Measurements from ENCODE around the gene ABAT. TPM values are rescaled to one million over a fixed set of nuclear protein-coding genes. Genes with fewer than 3 reads are reported as not detected.
"Not testable (repeated sequence)": the region's sequence is repeated elsewhere in the genome, so short reads cannot be mapped to it uniquely, and the experiment has no call there.

The ABAT gene
- total RNA-seq, 2 donors from 2014 or later, result 27.0 to 40.2 TPM

GRCh38 chr16:8798535-8799157, 124.2 kb downstream of the ABAT start:
- Histone ChIP-seq H3K27ac (peak overlapping the region; percentile 15 to 93 (median 88)), H3K27me3 (no peaks in the 10 kb centered on the region), H3K4me1 (peaks cover 54% of the 10 kb centered on the region), H3K9me3 (no peaks in the 10 kb centered on the region), H3K36me3 (replicated peaks in 1 of 2; ENCODE audit: insufficient read depth in 1 of 2, low read depth in 2 of 2) (peaks cover 0 to 12% of the 10 kb centered on the region in 2 donors), H3K4me3 (peak overlapping the region; percentile 90 to 99)
- DNase-seq (no peak), ATAC-seq (no peak)
- intact Hi-C loops (cut with DNase I), result no loop called here
- TF ChIP-seq POLR2A (IDR thresholded peaks at IDR 0.05), result no peak
- TF ChIP-seq CTCF (IDR thresholded peaks at IDR 0.05), result no peak
- WGBS, 2 donors, result 33 to 50% methylated on average over 7 of the region's 7 CpGs

GRCh38 chr16:8801701-8802100, 127.3 kb downstream of the ABAT start:
- peaks cover 0 to 29% of the 10 kb centered on the region in 2 donors for H3K36me3 ChIP-seq (replicated peaks in 1 of 2; ENCODE audit: insufficient read depth in 1 of 2, low read depth in 2 of 2)
- intact Hi-C loops (cut with DNase I), result loop anchor here (10.0 kb wide), 1 partner anchor 53 kb away; no protein-coding TSS in a partner anchor

GRCh38 chr16:8803733-8804132, 129.3 kb downstream of the ABAT start:
- not testable (repeated sequence) for H3K27me3 ChIP-seq, DNase-seq, H3K4me3 ChIP-seq, H3K9me3 ChIP-seq, ATAC-seq, H3K27ac ChIP-seq
- peaks cover 50% of the 10 kb centered on the region for H3K4me1 ChIP-seq
- peaks cover 0 to 37% of the 10 kb centered on the region in 2 donors for H3K36me3 ChIP-seq (replicated peaks in 1 of 2; ENCODE audit: insufficient read depth in 1 of 2, low read depth in 2 of 2)
- 88 to 93% methylated on average over 12 of the region's 12 CpGs for WGBS, 2 donors
- intact Hi-C loops (cut with DNase I), result loop anchor here (10.0 kb wide), 1 partner anchor 51 kb away; no protein-coding TSS in a partner anchor

More at GRCh38 chr16:8801701-8802100, 127.3 kb downstream of the ABAT start:
- no peak overlapping the region for H3K4me3 ChIP-seq
- no peak for ATAC-seq
- no peak overlapping the region for H3K27ac ChIP-seq
- H3K4me1 ChIP-seq, result peaks cover 40% of the 10 kb centered on the region
- TF ChIP-seq CTCF (IDR thresholded peaks at IDR 0.05), result no peak
- no peak for TF ChIP-seq POLR2A (IDR thresholded peaks at IDR 0.05)
- DNase-seq, result no peak
- H3K27me3 ChIP-seq, result no peaks in the 10 kb centered on the region
- H3K9me3 ChIP-seq, result no peaks in the 10 kb centered on the region
- WGBS, 2 donors, result 34 to 37% methylated on average over 4 of the region's 4 CpGs

- H3K27me3 ChIP-seq, result no peaks in the 10 kb centered on the region
- no peak for ATAC-seq
- intact Hi-C loops (cut with DNase I), result loop anchor here (10.0 kb wide), 1 partner anchor 50 kb away; no protein-coding TSS in a partner anchor
- 75 to 82% methylated on average over 6 of the region's 6 CpGs for WGBS, 2 donors
- H3K4me1 ChIP-seq, result peaks cover 46% of the 10 kb centered on the region
- no peak for TF ChIP-seq POLR2A (IDR thresholded peaks at IDR 0.05)
- TF ChIP-seq CTCF (IDR thresholded peaks at IDR 0.05), result no peak
- DNase-seq, result no peak
- H3K4me3 ChIP-seq, result no peak overlapping the region
- H3K27ac ChIP-seq, result no peak overlapping the region
- H3K9me3 ChIP-seq, result no peaks in the 10 kb centered on the region
- H3K36me3 ChIP-seq (replicated peaks in 1 of 2; ENCODE audit: insufficient read depth in 1 of 2, low read depth in 2 of 2), result peaks cover 0 to 40% of the 10 kb centered on the region in 2 donors
These were observed 129.9 kb downstream of the ABAT start for GRCh38 chr16:8804313-8804712.

GRCh38 chr16:8806272-8806983, 132.0 kb downstream of the ABAT start:
- intact Hi-C loops (cut with DNase I), result loop anchor here (10.0 kb wide), 1 partner anchor 48 kb away; no protein-coding TSS in a partner anchor
- H3K27ac ChIP-seq, result peak overlapping the region in 1 of 4 donors; percentile 62
- H3K27me3 ChIP-seq, result no peaks in the 10 kb centered on the region
- no peak overlapping the region for H3K4me3 ChIP-seq
- DNase-seq (no peak), ATAC-seq (peak; percentile 24)
- H3K9me3 ChIP-seq, result no peaks in the 10 kb centered on the region
- no peak for TF ChIP-seq POLR2A (IDR thresholded peaks at IDR 0.05)
- no peak for TF ChIP-seq CTCF (IDR thresholded peaks at IDR 0.05)
- H3K36me3 ChIP-seq (replicated peaks in 1 of 2; ENCODE audit: insufficient read depth in 1 of 2, low read depth in 2 of 2), result peaks cover 5 to 49% of the 10 kb centered on the region in 2 donors
- WGBS, 2 donors, result 66 to 77% methylated on average over 13 of the region's 13 CpGs
- H3K4me1 ChIP-seq, result peaks cover 27% of the 10 kb centered on the region
